ENCODE data around the gene ARHGEF28.

The ARHGEF28 gene

GRCh38 chr5:73735032-73735734 lies 109.2 kb downstream of the ARHGEF28 start:
- Mint-ChIP-seq H3K9me3 (no peaks in the 10 kb centered on the region), H3K36me3 (ENCODE audit: low read depth) (no peaks in the 10 kb centered on the region), H3K4me1 (peaks cover 5% of the 10 kb centered on the region), H3K27me3 (ENCODE audit: low read depth, poor library complexity) (peaks cover 6% of the 10 kb centered on the region), H3K27ac (no peak overlapping the region), H3K4me3 (no peak overlapping the region)
- no peak for TF ChIP-seq CTCF (IDR thresholded peaks at IDR 0.05)
- no peak for DNase-seq

GRCh38 chr5:73739650-73740049 lies 113.7 kb downstream of the ARHGEF28 start:
- peaks cover 7% of the 10 kb centered on the region for H3K27me3 Mint-ChIP-seq (ENCODE audit: low read depth, poor library complexity)
- no peak for TF ChIP-seq CTCF (IDR thresholded peaks at IDR 0.05)
- H3K9me3 Mint-ChIP-seq, result no peaks in the 10 kb centered on the region
- no peak overlapping the region for H3K4me3 Mint-ChIP-seq
- peaks cover 5% of the 10 kb centered on the region for H3K4me1 Mint-ChIP-seq
- H3K27ac Mint-ChIP-seq, result no peak overlapping the region
- DNase-seq, result no peak
- H3K36me3 Mint-ChIP-seq (ENCODE audit: low read depth), result no peaks in the 10 kb centered on the region

- H3K4me3 Mint-ChIP-seq, result no peak overlapping the region
- no peaks in the 10 kb centered on the region for H3K9me3 Mint-ChIP-seq
- peaks cover 10% of the 10 kb centered on the region for H3K27me3 Mint-ChIP-seq (ENCODE audit: low read depth, poor library complexity)
- H3K4me1 Mint-ChIP-seq, result peaks cover 5% of the 10 kb centered on the region
- TF ChIP-seq CTCF (IDR thresholded peaks at IDR 0.05), result no peak
- no peak overlapping the region for H3K27ac Mint-ChIP-seq
- H3K36me3 Mint-ChIP-seq (ENCODE audit: low read depth), result no peaks in the 10 kb centered on the region
- DNase-seq, result no peak
Measured at GRCh38 chr5:73740274-73740790, 114.3 kb downstream of the ARHGEF28 start.

- Mint-ChIP-seq H3K4me1 (no peaks in the 10 kb centered on the region), H3K9me3 (peaks cover 10% of the 10 kb centered on the region), H3K4me3 (no peak overlapping the region), H3K27ac (peak overlapping the region; percentile 70), H3K27me3 (ENCODE audit: low read depth, poor library complexity) (peaks cover 10% of the 10 kb centered on the region), H3K36me3 (ENCODE audit: low read depth) (peaks cover 5% of the 10 kb centered on the region)
- no peak for TF ChIP-seq CTCF (IDR thresholded peaks at IDR 0.05)
- DNase-seq, result no peak
Measured at GRCh38 chr5:73743161-73743560, 117.2 kb downstream of the ARHGEF28 start.

- H3K36me3 Mint-ChIP-seq (ENCODE audit: low read depth), result peaks cover 5% of the 10 kb centered on the region
Measured at GRCh38 chr5:73745836-73746235, 119.8 kb downstream of the ARHGEF28 start.

More at GRCh38 chr5:73745836-73746235, 119.8 kb downstream of the ARHGEF28 start:
- no peak for TF ChIP-seq CTCF (IDR thresholded peaks at IDR 0.05)
- Mint-ChIP-seq H3K9me3 (peaks cover 10% of the 10 kb centered on the region), H3K27ac (no peak overlapping the region), H3K4me1 (peaks cover 6% of the 10 kb centered on the region), H3K4me3 (no peak overlapping the region), H3K27me3 (ENCODE audit: low read depth, poor library complexity) (peaks cover 6% of the 10 kb centered on the region)
- DNase-seq, result no peak
